HepG2 (cell line): ENCODE results near the gene PSMC3IP.

Experiments
- ARID3A ChIP-seq: IDR thresholded peaks from 2 replicates; pipeline ENCODE4 v1.6.1; 2012; ENCODE audit warnings: low read depth, low read length, improper control_type of control experiment
- BCLAF1 ChIP-seq: fragments of 450-650 bp; IDR thresholded peaks from 2 replicates; pipeline ENCODE4 v1.6.1; 2017; ENCODE audit warnings: mild to moderate bottlenecking
- CBX2 ChIP-seq, 2 experiments: fragments of 200-600 bp in 1 of 2; sonication (generic); formaldehyde crosslinking in 1 of 2; IDR thresholded peaks; 2 replicates each; pipeline versions ENCODE4 v1.7.0 to v1.8.1; 2018 to 2022; ENCODE audit warnings: low read depth in 2 of 2, low read length in 1 of 2, mild to moderate bottlenecking in 1 of 2, missing genetic modification reagents in 1 of 2
- POLR2A ChIP-seq, 2 experiments: IDR thresholded peaks; 2 replicates each; pipeline ENCODE4 v1.6.1; 2011; ENCODE audit warnings: low read depth in 2 of 2, low read length in 2 of 2, mild to moderate bottlenecking in 1 of 2, moderate library complexity in 1 of 2; ENCODE audit not compliant: insufficient read depth in 1 of 2
- POLR2AphosphoS2 ChIP-seq: IDR thresholded peaks from 2 replicates; pipeline ENCODE4 v1.6.1; 2011; ENCODE audit warnings: low read depth, low read length, improper control_type of control experiment
- SIN3B ChIP-seq: fragments of 150-350 bp; IDR thresholded peaks from 2 replicates; pipeline ENCODE4 v1.6.1; 2014; ENCODE audit warnings: low read length
- USF2 ChIP-seq, 2 experiments: sonication (generic) in 1 of 2; formaldehyde crosslinking in 1 of 2; IDR thresholded peaks; 2 replicates each; pipeline versions ENCODE4 v1.5.1 to v1.6.1; 2011 to 2020; ENCODE audit warnings: borderline replicate concordance in 1 of 2, low read depth in 1 of 2, low read length in 1 of 2, mild to moderate bottlenecking in 1 of 2, missing genetic modification reagents in 1 of 2, moderate library complexity in 1 of 2
- ZNF24 ChIP-seq: fragments of 450-650 bp; IDR thresholded peaks from 2 replicates; pipeline ENCODE4 v1.6.1; 2017; ENCODE audit warnings: antibody characterized with exemption, mild to moderate bottlenecking
- ZNF33B ChIP-seq: sonication (generic); formaldehyde crosslinking; IDR thresholded peaks from 2 replicates; pipeline ENCODE4 v1.5.1; 2020; ENCODE audit warnings: mild to moderate bottlenecking, missing genetic modification reagents
- ZSCAN29 ChIP-seq: sonication (generic); formaldehyde crosslinking; conservative IDR thresholded peaks from 2 replicates; pipeline ENCODE4 v1.4.0; 2020; ENCODE audit warnings: mild to moderate bottlenecking, missing genetic modification reagents
- TF ChIP-seq, protein P1 (sequence below): sonication (generic); formaldehyde crosslinking; conservative IDR thresholded peaks from 2 replicates; pipeline ENCODE4 v1.4.0; 2020; ENCODE audit warnings: missing genetic modification reagents

DNA sequence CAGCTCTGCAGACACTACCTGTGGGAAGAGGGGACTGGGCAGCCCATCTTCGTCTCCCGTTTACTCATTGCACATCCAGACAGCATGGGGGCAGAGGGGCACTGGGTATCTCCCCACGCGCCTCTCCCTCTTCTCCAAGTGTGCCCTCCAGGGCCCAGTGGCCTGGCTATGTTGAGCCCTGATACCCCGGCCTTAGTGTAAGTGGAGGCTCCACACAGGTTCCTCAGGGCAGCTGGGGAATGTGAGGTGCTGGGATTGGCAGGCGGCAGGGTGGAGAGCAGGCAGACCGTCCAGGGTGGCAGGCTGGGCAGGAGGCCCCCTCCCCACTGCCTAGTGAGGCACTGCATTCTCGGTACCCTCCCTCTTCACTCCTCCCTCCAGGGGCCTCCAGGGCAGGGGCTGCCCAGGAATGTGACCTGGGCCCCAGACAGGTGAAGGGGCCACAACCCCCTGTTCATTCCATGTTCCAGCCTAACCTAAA is 54.7 kb downstream of the PSMC3IP start:
- TF ChIP-seq ZSCAN29 (CRISPR knock-in tag): no peak
- TF ChIP-seq SIN3B: no peak
- no peak for TF ChIP-seq ZNF24
- TF ChIP-seq BCLAF1: no peak
- no peak for TF ChIP-seq CBX2 (IDR thresholded peaks at IDR 0.05; ENCODE audit: low read depth, low read length)
- TF ChIP-seq CBX2 (CRISPR knock-in tag; IDR thresholded peaks at IDR 0.05; ENCODE audit: low read depth): no peak
- TF ChIP-seq POLR2AphosphoS2: no peak
- TF ChIP-seq, protein P1, sequence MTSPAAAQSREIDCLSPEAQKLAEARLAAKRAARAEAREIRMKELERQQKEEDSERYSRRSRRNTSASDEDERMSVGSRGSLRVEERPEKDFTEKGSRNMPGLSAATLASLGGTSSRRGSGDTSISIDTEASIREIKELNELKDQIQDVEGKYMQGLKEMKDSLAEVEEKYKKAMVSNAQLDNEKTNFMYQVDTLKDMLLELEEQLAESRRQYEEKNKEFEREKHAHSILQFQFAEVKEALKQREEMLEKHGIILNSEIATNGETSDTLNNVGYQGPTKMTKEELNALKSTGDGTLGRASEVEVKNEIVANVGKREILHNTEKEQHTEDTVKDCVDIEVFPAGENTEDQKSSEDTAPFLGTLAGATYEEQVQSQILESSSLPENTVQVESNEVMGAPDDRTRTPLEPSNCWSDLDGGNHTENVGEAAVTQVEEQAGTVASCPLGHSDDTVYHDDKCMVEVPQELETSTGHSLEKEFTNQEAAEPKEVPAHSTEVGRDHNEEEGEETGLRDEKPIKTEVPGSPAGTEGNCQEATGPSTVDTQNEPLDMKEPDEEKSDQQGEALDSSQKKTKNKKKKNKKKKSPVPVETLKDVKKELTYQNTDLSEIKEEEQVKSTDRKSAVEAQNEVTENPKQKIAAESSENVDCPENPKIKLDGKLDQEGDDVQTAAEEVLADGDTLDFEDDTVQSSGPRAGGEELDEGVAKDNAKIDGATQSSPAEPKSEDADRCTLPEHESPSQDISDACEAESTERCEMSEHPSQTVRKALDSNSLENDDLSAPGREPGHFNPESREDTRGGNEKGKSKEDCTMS (CRISPR knock-in tag): no peak
- no peak for TF ChIP-seq ZNF33B
- no peak for TF ChIP-seq POLR2A (IDR thresholded peaks at IDR 0.05; ENCODE audit: insufficient read depth in 1 of 2, low read depth in 2 of 2, low read length in 2 of 2)
- no peak for TF ChIP-seq USF2 (IDR thresholded peaks at IDR 0.05; ENCODE audit: low read depth, low read length)
- no peak for TF ChIP-seq USF2 (CRISPR knock-in tag; IDR thresholded peaks at IDR 0.05; ENCODE audit: borderline replicate concordance)
- no peak for TF ChIP-seq ARID3A
